ENCODE data around the gene NAA10.

NAA10 gene

GRCh38 chrX:153966841-153967535, 32.2 kb upstream of the NAA10 start:
- no peak for DNase-seq

- no peak for DNase-seq
Measured at GRCh38 chrX:153966283-153966688, 31.4 kb upstream of the NAA10 start.

GRCh38 chrX:153965406-153965805, 30.6 kb upstream of the NAA10 start:
- DNase-seq, result no peak

- no peak for DNase-seq
Measured at GRCh38 chrX:153964105-153964504, 29.3 kb upstream of the NAA10 start.

GRCh38 chrX:153963546-153963945, 28.7 kb upstream of the NAA10 start:
- DNase-seq, result no peak

- no peak for DNase-seq
Measured at GRCh38 chrX:153961292-153961691, 26.5 kb upstream of the NAA10 start.

- DNase-seq, result no peak
Measured at GRCh38 chrX:153960786-153961185, 25.9 kb upstream of the NAA10 start.

GRCh38 chrX:153960077-153960476, 25.2 kb upstream of the NAA10 start:
- DNase-seq, result no peak

- DNase-seq, result no peak
Measured at GRCh38 chrX:153959649-153960048, 24.8 kb upstream of the NAA10 start.

GRCh38 chrX:153958605-153959004, 23.8 kb upstream of the NAA10 start:
- DNase-seq, result no peak

- no peak for DNase-seq
Measured at GRCh38 chrX:153957224-153957623, 22.4 kb upstream of the NAA10 start.

GRCh38 chrX:153956044-153956907, 21.4 kb upstream of the NAA10 start:
- DNase-seq, result no peak

- DNase-seq, result no peak
Measured at GRCh38 chrX:153955228-153955732, 20.4 kb upstream of the NAA10 start.

GRCh38 chrX:153954558-153955227, 19.9 kb upstream of the NAA10 start:
- DNase-seq, result no peak

- no peak for DNase-seq
Measured at GRCh38 chrX:153953892-153954557, 19.2 kb upstream of the NAA10 start.

- no peak for DNase-seq
Measured at GRCh38 chrX:153953342-153953830, 18.5 kb upstream of the NAA10 start.

- no peak for DNase-seq
Measured at GRCh38 chrX:153952373-153953026, 17.7 kb upstream of the NAA10 start.

- no peak for DNase-seq
Measured at GRCh38 chrX:153951683-153952372, 17.0 kb upstream of the NAA10 start.

GRCh38 chrX:153950127-153950526, 15.3 kb upstream of the NAA10 start:
- no peak for DNase-seq

- no peak for DNase-seq
Measured at GRCh38 chrX:153948847-153949805, 14.3 kb upstream of the NAA10 start.

Measured in T1000 (cell line).